ENCODE results near the gene ZCCHC24.

- TF ChIP-seq CTCF (IDR thresholded peaks at IDR 0.05) (no peak), POLR2A (IDR thresholded peaks at IDR 0.05) (no peak)
Measured at GRCh38 chr10:79345241-79346011, 100.0 kb downstream of the ZCCHC24 start.
